HEK293 (cell line): ENCODE results near the gene VDAC1.

ENCODE experiments used
- CTCF ChIA-PET: fragments of 350-600 bp; formaldehyde crosslinking; extraction: SDS; loops from one replicate; lab custom pipeline; 2021; ENCODE audit warnings: antibody characterized with exemption; lab: Yijun Ruan, JAX
- POLR2A ChIA-PET: fragments of 300-600 bp; formaldehyde crosslinking; extraction: SDS; loops from one replicate; lab custom pipeline; 2020; ENCODE audit warnings: antibody characterized with exemption, inconsistent platforms; lab: Yijun Ruan, JAX
- H3K27ac ChIP-seq: fragments of 200-500 bp; sonication (Bioruptor generic); 2 replicates; pipeline ENCODE4 v1.5.1; 2014; ENCODE audit warnings: low read depth, low read length, control low read depth, inconsistent platforms; ENCODE audit errors: extremely low read depth
- H3K36me3 ChIP-seq, 2 experiments: fragments of 200-500 bp in 1 of 2; sonication (Bioruptor generic) in 1 of 2; 1 replicate in 1 of 2; 2 replicates in 1 of 2; pipeline ENCODE4 v1.5.1; 2014 to 2017; ENCODE audit warnings: inconsistent platforms in 2 of 2, low read length in 2 of 2; ENCODE audit not compliant: control insufficient read depth in 2 of 2, insufficient read depth in 1 of 2
- H3K4me1 ChIP-seq: fragments of 200-500 bp; sonication (Bioruptor generic); 2 replicates; pipeline ENCODE4 v1.5.1; 2014; ENCODE audit warnings: mild to moderate bottlenecking, low read length, inconsistent platforms; ENCODE audit not compliant: control insufficient read depth, insufficient read depth
- H3K4me3 ChIP-seq: 2 replicates; pipeline ENCODE4 v1.5.1; 2011; ENCODE audit warnings: low read depth, mild to moderate bottlenecking, control low read depth, low read length, moderate library complexity
- H3K9me3 ChIP-seq: fragments of 200-500 bp; sonication (Bioruptor generic); 2 replicates; pipeline ENCODE4 v1.5.1; 2014; ENCODE audit warnings: low read depth, low read length, inconsistent platforms; ENCODE audit not compliant: control insufficient read depth, insufficient read depth
- AEBP2 ChIP-seq: fragments of 450-650 bp; formaldehyde crosslinking; IDR thresholded peaks from 2 replicates; pipeline ENCODE4 v1.5.1; 2016; ENCODE audit warnings: missing biosample characterization, missing genetic modification characterization, borderline replicate concordance
- BCL11A ChIP-seq: fragments of 450-650 bp; formaldehyde crosslinking; IDR thresholded peaks from 2 replicates; pipeline ENCODE4 v1.5.1; 2016; ENCODE audit warnings: low read depth, missing biosample characterization, missing genetic modification characterization
- BCL11B ChIP-seq: fragments of 450-650 bp; formaldehyde crosslinking; IDR thresholded peaks from 2 replicates; pipeline ENCODE4 v1.5.1; 2016; ENCODE audit warnings: low read depth, missing biosample characterization, missing genetic modification characterization
- MEIS1 ChIP-seq: sonication (generic); formaldehyde crosslinking; IDR thresholded peaks from 2 replicates; pipeline ENCODE4 v1.8.1; 2022; ENCODE audit warnings: missing genetic modification reagents, mild to moderate bottlenecking, borderline replicate concordance
- PRDM2 ChIP-seq: fragments of 450-650 bp; formaldehyde crosslinking; IDR thresholded peaks from 2 replicates; pipeline ENCODE4 v1.5.1; 2016; ENCODE audit warnings: missing biosample characterization, missing genetic modification characterization, borderline replicate concordance
- SCRT1 ChIP-seq: fragments of 450-650 bp; formaldehyde crosslinking; IDR thresholded peaks from 2 replicates; pipeline ENCODE4 v1.5.1; 2016; ENCODE audit warnings: missing biosample characterization, missing genetic modification characterization, borderline replicate concordance
- ZBTB48 ChIP-seq: fragments of 450-650 bp; formaldehyde crosslinking; IDR thresholded peaks from 2 replicates; pipeline ENCODE4 v1.5.1; 2016; ENCODE audit warnings: missing biosample characterization, missing genetic modification characterization
- ZBTB49 ChIP-seq: fragments of 450-650 bp; formaldehyde crosslinking; IDR thresholded peaks from 2 replicates; pipeline ENCODE4 v1.5.1; 2016; ENCODE audit warnings: missing biosample characterization, missing genetic modification characterization, low read depth
- ZFP3 ChIP-seq: fragments of 450-650 bp; formaldehyde crosslinking; IDR thresholded peaks from 2 replicates; pipeline ENCODE4 v1.5.1; 2016; ENCODE audit warnings: low read depth, missing biosample characterization, missing genetic modification characterization
- ZFP69B ChIP-seq: fragments of 450-650 bp; formaldehyde crosslinking; IDR thresholded peaks from 2 replicates; pipeline ENCODE4 v1.5.1; 2016; ENCODE audit warnings: missing biosample characterization, missing genetic modification characterization
- ZNF132 ChIP-seq: fragments of 450-650 bp; formaldehyde crosslinking; IDR thresholded peaks from 2 replicates; pipeline ENCODE4 v1.5.1; 2017; ENCODE audit warnings: missing biosample characterization, missing genetic modification characterization, borderline replicate concordance
- ZNF155 ChIP-seq: fragments of 450-650 bp; formaldehyde crosslinking; IDR thresholded peaks from 2 replicates; pipeline ENCODE4 v1.5.1; 2016; ENCODE audit warnings: missing biosample characterization, missing genetic modification characterization
- ZNF214 ChIP-seq: fragments of 450-650 bp; formaldehyde crosslinking; IDR thresholded peaks from 2 replicates; pipeline ENCODE4 v1.5.1; 2017; ENCODE audit warnings: missing biosample characterization, mild to moderate bottlenecking, missing genetic modification characterization, borderline replicate concordance
- ZNF292 ChIP-seq: fragments of 450-650 bp; formaldehyde crosslinking; IDR thresholded peaks from 2 replicates; pipeline ENCODE4 v1.5.1; 2016; ENCODE audit warnings: low read depth, missing biosample characterization, missing genetic modification characterization, borderline replicate concordance
- ZNF302 ChIP-seq: fragments of 450-650 bp; formaldehyde crosslinking; IDR thresholded peaks from 2 replicates; pipeline ENCODE4 v1.5.1; 2016; ENCODE audit warnings: missing biosample characterization, missing genetic modification characterization, low read depth
- ZNF335 ChIP-seq: fragments of 450-650 bp; formaldehyde crosslinking; conservative IDR thresholded peaks from 2 replicates; pipeline ENCODE4 v1.5.1; 2016; ENCODE audit warnings: missing biosample characterization, missing genetic modification characterization
- ZNF37A ChIP-seq: fragments of 450-650 bp; IDR thresholded peaks from 2 replicates; pipeline ENCODE4 v1.5.1; 2018; ENCODE audit warnings: missing biosample characterization, missing genetic modification characterization
- ZNF433 ChIP-seq: fragments of 450-650 bp; formaldehyde crosslinking; IDR thresholded peaks from 2 replicates; pipeline ENCODE4 v1.5.1; 2016; ENCODE audit warnings: missing biosample characterization, missing genetic modification characterization, low read depth
- ZNF560 ChIP-seq: fragments of 450-650 bp; formaldehyde crosslinking; IDR thresholded peaks from 2 replicates; pipeline ENCODE4 v1.5.1; 2017; ENCODE audit warnings: missing biosample characterization, missing genetic modification characterization, borderline replicate concordance
- ZNF571 ChIP-seq: fragments of 450-650 bp; formaldehyde crosslinking; IDR thresholded peaks from 2 replicates; pipeline ENCODE4 v1.5.0; 2017; ENCODE audit warnings: missing biosample characterization, missing genetic modification characterization
- ZNF639 ChIP-seq: fragments of 450-650 bp; formaldehyde crosslinking; IDR thresholded peaks from 2 replicates; pipeline ENCODE4 v1.5.1; 2016; ENCODE audit warnings: missing biosample characterization, missing genetic modification characterization
- ZNF660 ChIP-seq: fragments of 450-650 bp; IDR thresholded peaks from 2 replicates; pipeline ENCODE4 v1.5.1; 2018; ENCODE audit warnings: missing biosample characterization, mild to moderate bottlenecking, missing genetic modification characterization
- ZNF768 ChIP-seq: fragments of 450-650 bp; formaldehyde crosslinking; IDR thresholded peaks from 2 replicates; pipeline ENCODE4 v1.5.1; 2018; ENCODE audit warnings: missing biosample characterization, mild to moderate bottlenecking, missing genetic modification characterization
- ZSCAN16 ChIP-seq: fragments of 450-650 bp; formaldehyde crosslinking; IDR thresholded peaks from 2 replicates; pipeline ENCODE4 v1.5.1; 2016; ENCODE audit warnings: missing biosample characterization, missing genetic modification characterization

Gene VDAC1

GRCh38 chr5:133967124-133967523, 37.7 kb downstream of the VDAC1 start:
- Histone ChIP-seq H3K36me3 (peaks cover 8 to 11% of the 10 kb centered on the region in 2 experiments), H3K4me1 (peaks cover 7% of the 10 kb centered on the region), H3K27ac (no peak overlapping the region), H3K4me3 (no peak overlapping the region; the same call in 1 of the 2 replicates), H3K9me3 (no peaks in the 10 kb centered on the region)
- ChIA-PET CTCF (no interaction called here), POLR2A (no interaction called here)
- TF ChIP-seq ZNF335 (tag by site-specific recombination) (no peak), ZNF660 (tag by site-specific recombination) (no peak), BCL11A (tag by site-specific recombination) (no peak), ZBTB48 (no peak), ZSCAN16 (tag by site-specific recombination) (no peak), ZBTB49 (tag by site-specific recombination) (no peak), AEBP2 (no peak), ZNF155 (tag by site-specific recombination) (no peak), BCL11B (tag by site-specific recombination) (no peak), ZNF639 (tag by site-specific recombination) (no peak), ZNF571 (tag by site-specific recombination) (no peak), PRDM2 (tag by site-specific recombination) (no peak), ZFP3 (tag by site-specific recombination) (no peak)

GRCh38 chr5:133966090-133966489, 38.7 kb downstream of the VDAC1 start:
- H3K36me3 ChIP-seq: peaks cover 4% of the 10 kb centered on the region in 2 experiments
- ChIA-PET POLR2A (no interaction called here), CTCF (interaction anchor here (0.7 kb wide), 1 partner anchor 14 kb away, joined by 3 read pairs; no protein-coding TSS in a partner anchor)
- TF ChIP-seq ZNF132 (no peak), ZNF433 (tag by site-specific recombination) (no peak), SCRT1 (tag by site-specific recombination) (no peak), ZNF292 (tag by site-specific recombination) (no peak), ZNF214 (tag by site-specific recombination) (no peak), MEIS1 (CRISPR knock-in tag) (no peak), ZFP69B (tag by site-specific recombination) (no peak), ZNF560 (tag by site-specific recombination) (no peak), ZNF302 (tag by site-specific recombination) (no peak), ZNF768 (tag by site-specific recombination) (no peak), ZNF37A (no peak)
- H3K9me3 ChIP-seq: no peaks in the 10 kb centered on the region
- H3K4me1 ChIP-seq: peaks cover 9% of the 10 kb centered on the region
- no peak overlapping the region for H3K4me3 ChIP-seq
- no peak overlapping the region for H3K27ac ChIP-seq
